Astrocyte (in vitro differentiated cells and primary cell): Measurements from ENCODE around the gene ITPRIP.

Experiments used
- CTCF ChIP-seq: IDR thresholded peaks from 2 replicates; pipeline ENCODE4 v1.5.1; 2011; ENCODE audit warnings: low read depth, mild to moderate bottlenecking, inconsistent platforms, low read length, moderate library complexity; ENCODE audit not compliant: insufficient read depth
- EZH2 ChIP-seq: IDR thresholded peaks from 2 replicates; pipeline ENCODE4 v1.6.1; 2012; ENCODE audit warnings: mild to moderate bottlenecking, low read length, inconsistent platforms; ENCODE audit not compliant: insufficient read depth

- TF ChIP-seq CTCF (no peak), EZH2 (no peak)
Measured at GRCh38 chr10:104374591-104374990, 36.3 kb upstream of the ITPRIP start.
